HG03060 (cell line): Measurements from ENCODE around the gene PANK1.

Experiments used
- ATAC-seq: cut with Tn5 transposase; IDR thresholded peaks from one replicate; pipeline ENCODE4 v1.9.1; 2021; ENCODE audit warnings: low read depth, moderate number of reproducible peaks; ENCODE audit not compliant: unreplicated experiment

PANK1 gene

DNA sequence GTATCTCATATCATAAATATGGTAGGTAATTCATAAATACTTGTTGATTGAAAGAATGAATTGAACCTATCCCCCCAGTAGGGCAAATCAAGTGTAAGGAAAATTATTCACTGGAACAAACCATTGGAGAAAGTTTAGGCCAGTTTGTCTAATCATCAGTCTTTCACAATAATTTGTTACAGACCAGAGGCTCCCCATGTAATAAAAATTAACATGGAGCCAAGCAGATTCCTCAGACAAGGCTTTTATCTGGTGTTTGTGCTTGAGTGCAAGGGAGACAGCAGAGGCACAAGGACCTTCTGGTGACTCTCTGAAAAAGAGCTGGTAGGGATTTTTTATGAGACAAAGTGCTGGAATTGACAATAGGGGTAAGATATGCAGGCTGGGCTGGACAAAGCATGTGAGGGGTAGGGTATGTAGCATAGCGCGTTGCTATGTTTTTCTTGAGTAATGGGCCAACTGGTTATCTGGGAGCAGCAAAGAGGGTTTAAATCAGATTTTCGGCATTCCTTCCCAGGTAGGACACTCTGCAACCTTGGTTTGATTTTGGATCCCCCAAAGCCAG is 7.8 kb upstream of the PANK1 start:
- ATAC-seq, result no peak

DNA sequence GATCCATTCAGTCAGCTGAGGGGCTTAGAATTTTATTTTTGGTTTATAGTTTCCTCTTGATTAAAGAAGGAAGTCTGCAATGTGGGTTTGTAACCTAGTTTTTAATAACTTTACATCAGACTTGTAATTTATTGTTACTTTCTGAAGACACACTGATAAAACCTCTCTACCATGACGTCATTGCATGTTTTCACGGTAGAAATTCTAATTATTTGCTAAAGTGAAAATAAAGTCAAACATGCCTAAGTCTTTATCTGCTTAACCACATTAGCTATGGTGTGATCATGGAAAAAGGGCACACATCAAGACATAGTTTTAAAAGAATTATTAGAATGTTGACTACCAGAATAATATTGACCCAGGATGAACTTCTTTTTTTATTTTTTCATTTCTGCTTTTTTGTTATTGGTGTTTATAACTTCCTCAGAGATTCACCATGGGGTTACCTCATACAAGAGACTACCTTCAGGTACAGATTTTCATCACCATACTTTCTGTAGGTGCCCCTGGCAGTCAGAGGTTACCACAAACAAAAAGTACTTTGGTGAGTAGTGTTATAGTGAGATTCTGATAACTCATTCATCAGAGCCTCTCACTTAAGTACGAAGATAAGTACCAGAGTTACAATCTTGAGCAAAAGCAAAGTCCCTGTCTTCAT is 7.0 kb upstream of the PANK1 start:
- ATAC-seq, result no peak

DNA sequence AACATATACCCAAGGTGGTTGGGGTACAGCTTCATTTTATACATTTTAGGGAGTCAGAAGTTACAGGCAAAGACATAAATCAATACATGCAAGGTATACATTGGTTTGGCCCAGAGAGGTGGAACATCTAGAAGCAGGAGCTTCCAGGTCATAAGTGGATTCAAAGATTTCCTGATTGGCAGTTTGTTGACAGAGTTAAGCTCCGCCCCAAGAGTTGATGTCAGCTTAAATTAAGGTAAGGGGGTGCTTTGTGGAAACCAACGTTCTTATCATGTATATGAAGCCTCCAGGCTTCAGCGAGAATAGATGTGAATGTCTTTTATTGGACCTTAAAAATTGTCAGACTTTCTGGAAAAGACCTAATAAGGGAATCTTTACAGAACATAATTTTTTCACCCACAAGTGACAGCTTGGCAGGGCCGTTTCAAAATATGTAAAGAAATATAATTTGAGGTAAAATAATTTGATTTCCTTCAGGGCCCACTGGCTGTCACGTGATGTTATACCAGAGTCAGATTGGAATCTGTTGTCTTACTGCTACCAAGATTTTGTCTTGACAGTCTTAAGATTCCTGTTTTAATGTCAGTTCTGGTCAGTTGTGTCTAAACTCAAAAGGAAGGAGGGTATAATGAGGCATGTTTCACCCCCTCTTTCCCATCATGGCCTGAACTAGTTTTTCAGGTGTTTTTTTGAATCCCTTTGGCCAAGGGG is 6.3 kb upstream of the PANK1 start:
- no peak for ATAC-seq

DNA sequence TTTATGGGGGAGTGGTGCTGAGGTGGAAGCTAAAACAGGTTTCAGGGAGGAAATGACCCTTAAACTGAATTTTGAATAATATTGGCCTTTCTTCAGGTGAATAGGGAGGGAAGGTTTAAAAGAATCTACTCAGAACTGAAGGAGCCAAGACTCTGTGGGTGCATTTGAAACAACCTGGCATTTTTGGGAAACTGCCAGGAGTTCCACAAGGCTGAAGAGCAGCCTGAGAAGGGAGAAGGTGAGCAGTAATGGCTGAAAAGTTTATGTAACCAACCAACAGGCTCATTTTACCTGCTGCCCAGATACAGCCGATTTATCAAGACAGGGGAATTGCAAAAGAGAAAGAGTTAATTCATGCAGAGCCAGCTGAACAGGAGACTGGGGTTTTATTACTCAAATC is 4.0 kb upstream of the PANK1 start:
- no peak for ATAC-seq

DNA sequence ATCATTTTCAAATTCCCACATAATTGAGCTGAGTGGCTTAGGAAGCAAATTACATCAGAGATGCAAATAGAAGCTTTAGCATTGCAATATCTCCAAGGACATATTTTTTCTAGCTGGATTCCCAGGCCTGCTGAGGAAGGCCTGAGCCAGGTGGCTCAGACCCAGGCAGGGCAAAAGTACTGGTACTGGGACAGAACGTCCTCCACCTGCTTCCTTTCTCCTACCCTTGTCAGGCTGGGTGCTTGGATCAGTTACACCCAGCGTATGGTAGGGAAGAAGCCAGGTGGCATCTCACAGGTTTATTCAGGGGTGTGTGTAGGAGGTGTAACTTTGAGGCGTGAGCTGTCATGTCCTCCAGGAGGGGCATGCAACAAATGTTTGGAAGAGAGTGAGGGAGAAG is 3.0 kb upstream of the PANK1 start:
- ATAC-seq, result no peak

DNA sequence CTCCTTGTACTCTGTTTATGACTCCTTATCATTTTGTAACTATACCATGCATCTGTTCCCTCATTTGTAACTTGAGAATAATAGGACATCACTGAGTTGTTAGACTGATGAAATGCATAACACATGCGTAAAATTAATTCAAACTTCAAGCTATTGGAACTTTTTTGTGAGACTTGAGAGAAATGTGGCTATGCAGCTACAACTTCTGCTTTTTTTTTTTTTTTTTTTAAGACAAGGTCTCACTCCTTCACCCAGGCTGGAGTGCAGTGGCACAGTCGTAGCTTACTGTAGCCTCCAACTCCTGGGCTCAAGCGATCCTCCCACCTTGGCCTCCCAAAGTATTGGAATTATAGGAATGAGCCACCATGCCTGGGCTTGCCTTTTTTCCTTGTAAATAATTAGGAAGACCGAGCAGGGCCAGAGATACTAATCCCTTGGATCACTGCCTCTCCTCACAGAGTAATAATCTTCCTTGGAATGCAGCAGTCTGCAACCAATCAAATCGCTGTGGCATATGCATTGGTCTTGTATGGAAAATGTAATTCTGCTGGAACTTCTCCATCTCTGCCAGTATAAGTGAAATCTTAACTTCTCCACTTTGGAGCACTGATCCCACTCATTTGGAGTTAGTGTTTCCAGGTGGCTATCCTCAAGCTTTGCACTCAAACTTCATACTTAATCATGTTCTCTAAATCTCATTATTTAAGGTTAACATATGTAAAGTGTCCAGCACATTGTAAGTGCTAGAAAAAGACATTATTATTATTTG is 2.0 kb upstream of the PANK1 start:
- ATAC-seq, result no peak

DNA sequence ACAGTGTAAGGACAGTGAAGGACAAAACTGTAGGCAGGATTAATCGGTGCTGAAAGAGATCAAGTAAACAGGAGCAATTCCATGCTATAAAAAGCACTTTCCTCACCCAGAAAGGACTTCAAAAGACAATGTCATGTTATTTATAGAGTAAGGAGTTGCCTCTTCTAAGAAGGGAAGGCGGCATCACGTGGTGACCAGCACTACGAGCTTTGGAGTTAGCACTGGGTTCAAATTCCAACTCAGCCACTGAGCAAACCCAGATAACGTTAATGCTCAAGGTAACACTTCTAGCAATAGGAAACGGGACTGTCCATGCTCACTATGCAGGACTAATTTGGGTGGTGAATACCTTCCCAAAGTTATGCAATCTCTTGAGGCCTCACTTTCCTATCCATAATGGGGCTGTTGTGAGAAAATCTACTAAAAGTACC is 715 bp upstream of the PANK1 start:
- ATAC-seq, result no peak

DNA sequence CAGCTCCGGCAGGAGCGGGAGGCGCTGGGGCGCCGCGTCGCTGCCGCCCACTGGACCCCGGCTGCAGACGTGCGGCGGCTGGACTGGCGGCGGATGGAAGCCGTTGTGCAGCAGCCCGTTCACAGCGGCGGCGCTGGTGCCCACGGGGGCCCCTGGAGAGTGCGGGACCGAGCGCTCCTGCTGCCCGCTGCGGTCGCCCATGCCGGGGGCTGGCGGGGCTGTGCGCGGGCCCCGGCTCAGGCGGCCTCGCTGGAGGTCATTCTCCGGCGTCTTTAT is 413 bp downstream of the PANK1 start:
- ATAC-seq, result no peak

DNA sequence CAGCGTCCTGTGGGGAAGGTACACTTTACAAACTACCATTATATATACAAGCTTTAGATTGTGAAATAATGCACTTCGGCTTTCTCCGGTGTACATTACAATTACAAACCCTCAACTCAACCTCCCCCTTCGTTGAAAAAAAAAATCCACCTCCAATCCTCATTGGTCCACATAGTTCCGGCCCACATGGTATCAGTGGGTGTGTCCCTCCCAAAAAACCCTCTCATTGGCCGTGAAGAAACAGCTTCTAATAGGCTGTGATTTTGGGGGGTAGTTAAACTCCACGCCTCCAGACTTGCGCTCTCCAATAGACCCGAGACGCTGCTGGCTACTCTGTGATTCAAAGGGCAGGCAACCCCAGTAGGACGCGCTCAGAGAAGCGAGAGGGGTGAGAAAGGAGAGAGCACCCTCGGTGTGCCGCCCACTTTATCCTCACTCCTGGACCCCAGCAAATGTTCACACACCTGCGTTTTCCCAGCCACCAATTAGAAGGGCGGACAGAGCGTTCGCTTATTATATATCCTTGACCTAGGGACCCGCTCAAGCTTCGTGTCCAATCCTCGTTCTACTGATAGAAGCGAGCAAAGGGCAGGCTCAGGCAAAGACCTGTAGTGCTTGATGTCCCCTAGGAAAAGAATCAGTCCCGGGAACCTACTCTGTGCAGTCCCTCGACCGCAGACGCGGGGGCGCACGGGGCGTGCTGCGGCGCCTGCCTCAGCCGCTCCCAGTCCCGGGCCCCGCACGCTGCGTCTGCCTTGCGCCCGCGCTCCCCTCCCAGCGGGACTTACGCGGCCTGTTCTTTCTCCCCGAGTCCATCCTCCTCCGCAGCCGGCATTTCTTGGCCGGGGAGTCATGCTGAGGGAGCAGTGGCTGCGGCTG is 991 bp downstream of the PANK1 start:
- peak; percentile 86 for ATAC-seq

DNA sequence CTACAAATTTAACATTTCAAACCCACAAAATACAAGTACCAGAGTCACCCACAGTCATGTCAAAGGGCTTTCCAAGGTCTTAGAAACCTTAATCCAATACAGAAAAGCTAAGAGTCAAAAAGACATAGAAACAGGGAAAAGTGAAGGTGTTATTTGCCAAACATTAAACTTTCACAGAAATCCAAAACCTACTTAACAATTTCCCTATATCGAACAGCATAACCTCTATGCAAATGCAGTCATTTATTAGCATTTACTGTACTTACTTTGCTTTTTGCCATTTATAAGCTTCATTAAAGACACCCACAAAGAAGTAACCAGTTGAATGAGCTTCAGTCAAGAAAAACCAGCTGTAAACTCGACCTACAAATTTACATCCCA is 1.6 kb downstream of the PANK1 start:
- no peak for ATAC-seq

DNA sequence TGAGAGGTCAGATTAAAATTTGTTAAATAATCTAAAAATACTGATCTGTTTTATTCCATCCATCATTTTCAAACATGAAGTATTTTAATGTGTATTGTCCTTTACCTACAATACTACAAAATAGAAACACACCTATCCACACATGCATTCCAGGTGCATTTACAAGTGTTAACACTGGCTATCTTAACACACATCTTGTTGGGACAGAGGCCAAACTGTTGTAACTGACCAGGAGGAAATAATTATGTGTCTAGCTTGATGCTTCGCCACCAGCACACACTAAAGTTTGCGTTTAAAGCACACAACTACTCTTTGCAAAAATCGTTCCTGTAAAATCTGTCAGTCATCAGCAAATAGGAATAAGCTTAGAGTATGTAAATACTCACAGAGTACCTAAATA is 2.8 kb downstream of the PANK1 start:
- ATAC-seq, result no peak

DNA sequence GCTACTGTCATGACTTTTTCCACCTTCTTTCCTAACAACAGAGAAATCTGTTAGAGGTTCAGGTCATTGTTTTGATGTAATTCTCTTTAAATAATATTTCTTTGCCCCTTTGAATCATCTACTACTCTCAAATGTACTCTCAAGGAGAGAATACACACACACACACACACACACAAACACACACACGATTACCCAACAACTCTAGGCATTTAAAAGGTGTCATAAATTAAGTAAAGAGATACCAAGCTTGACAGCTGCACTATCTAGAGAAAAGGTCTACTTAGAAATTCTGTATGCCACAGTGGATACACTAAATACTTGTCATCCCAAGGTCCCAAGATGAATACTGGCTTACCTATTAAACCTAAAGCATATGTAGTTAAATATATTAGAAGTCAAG is 4.8 kb downstream of the PANK1 start:
- ATAC-seq, result no peak

DNA sequence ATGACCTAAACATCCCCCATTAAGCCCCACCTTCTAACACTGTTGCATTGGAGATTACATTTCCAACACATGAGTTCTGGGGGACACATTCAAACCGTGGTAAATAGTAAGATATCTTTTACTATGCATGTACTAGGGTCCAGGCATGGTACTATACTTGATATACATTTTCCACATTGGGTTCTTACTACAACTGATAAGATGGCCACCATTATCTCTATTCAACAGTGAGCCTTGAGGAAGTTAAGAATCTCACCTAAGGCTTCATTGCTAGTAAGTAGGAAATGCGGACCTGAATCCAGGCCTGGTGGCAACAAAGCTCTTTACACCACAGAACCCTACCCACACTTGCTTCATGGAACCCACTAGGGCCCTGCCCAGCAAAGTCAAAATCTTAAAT is 5.7 kb downstream of the PANK1 start:
- no peak for ATAC-seq

DNA sequence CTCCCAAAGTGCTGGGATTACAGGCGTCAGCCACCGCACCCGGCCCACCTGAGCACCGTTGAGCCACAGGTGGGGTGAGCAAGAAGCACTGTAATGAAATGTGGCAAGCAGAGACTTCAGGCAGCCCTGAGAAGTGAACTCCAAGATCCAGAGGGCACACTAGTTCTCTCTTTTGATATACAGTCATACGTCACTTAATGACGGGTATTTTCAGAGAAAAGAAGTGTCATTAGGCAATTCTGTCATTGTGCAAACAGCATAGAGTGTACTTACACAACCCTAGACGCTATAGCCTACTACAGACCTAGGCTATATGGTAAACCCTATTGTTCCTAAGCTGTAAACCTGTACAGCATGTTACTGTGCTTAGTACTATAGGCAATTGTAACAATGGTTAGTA is 7.9 kb downstream of the PANK1 start:
- ATAC-seq, result no peak

DNA sequence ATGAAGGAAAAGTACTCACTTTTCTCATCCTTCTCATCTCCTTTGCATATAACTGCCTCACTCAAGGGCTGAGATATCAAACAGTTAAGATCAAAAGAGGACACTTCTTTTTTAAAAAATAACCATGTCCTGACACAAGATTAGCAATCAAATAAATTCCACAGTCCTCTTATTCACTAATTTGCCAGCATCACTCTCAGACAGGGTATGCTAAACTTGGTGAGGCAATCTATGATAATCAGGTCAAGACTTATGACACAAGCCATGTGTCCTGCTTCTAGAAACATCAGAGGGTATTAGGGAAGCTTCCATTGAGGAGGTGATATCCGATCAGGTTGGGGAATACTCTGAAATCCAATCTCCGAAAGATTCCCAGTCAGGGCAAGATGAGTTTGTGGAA is 10.4 kb downstream of the PANK1 start:
- ATAC-seq, result no peak

DNA sequence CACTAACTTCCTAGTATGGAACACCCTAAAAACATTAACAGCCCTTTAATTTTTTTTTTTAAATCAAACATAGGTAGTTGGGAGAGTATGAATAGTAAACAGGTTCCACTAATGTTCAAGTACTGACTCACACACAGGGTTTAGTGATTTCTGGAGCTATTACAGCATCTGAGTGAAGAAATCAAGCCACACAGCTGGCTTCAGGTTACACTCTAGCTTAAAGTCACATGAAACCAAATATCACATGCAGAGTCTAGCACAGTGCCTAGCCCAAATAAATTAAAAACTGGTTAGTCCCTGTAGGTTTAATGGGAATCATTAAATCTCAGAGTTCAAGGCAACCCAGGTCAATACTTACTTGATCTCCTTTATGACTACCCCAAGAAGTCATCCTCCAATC is 11.6 kb downstream of the PANK1 start:
- no peak for ATAC-seq

DNA sequence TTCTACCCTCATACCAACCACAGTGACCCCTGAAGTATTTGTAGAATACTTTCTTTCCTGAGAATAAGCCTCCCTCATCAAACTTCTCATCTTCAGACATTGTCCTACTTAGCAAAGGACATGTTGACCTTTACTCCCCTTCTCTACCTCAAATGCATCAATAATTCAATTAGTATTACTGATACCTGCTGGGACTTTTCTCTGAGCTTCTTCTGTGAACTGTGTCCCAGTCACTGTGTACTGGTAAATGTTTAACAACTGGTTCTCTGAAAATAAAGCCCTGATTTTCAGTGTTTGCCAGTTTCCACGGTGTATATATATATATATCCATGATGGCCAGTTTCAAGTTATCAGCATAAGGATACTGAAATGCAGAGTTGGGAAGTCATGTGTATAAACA is 12.2 kb downstream of the PANK1 start:
- ATAC-seq, result no peak

DNA sequence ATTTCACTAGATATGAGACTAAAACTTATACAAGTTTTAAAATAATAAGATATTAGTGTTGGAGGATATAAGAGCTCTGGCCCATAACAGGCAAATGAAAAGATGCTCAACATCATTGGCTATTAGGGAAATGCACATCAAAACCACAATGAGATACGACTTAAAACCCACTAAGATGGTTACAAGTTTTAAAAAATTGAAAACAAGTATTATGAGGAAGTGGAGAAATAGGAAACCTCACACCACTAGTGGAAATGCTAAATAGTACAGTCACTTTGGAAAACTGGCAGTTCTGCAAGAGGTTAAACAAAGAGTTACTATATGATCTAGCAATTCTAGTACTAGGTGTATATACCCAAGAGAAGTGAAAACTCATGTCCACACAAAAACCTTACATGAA is 17.2 kb downstream of the PANK1 start:
- ATAC-seq, result no peak

DNA sequence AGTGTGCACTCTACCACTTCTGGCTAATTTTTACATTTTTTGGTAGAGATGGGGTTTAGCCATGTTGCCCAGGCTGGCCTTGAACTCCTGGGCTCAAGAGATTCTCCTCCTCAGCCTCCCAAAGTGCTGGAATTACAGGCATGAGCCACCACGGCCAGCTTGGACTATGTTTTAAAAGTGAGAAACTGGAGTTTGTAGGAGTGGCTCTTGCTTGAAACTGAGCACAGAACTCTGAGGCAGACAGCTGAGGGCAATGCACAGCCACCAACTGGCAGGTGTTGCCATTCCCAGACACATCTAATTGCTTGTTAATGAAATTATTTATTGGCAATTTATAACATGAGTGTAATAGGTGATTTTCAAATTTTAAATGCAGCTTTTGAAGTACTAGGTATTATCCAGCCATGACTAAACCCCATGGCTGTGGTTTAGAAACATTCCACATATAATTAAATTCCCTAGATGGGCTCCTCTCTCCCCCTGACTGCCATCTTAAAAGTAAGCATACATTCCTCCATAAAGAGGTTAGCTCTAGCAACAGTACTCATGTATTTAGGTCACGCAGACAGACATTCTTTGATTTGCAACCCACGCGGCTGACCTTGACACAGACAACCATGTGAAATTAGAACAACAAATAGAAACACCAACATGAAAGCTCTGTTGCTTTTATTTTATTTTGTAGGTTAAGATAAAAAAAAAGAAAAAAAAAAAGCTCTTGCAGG is 19.8 kb downstream of the PANK1 start:
- no peak for ATAC-seq

DNA sequence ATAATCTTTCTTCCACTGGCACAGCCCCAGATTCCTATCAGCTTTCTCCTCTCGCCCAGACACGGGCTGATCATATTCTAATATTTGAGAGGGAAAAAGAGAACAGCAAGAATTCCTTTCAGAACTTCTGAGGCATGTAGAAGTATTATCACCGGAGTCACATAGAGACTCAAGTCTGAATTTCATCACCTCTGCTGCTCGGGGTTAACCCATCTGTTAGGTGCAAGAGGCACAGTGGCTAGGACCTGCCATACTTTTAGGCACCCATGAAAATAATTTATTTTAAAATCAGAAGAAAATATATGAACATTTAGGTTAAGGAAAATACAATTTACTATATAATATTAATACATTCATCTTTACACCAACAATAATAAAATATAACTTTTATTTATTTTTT is 21.0 kb downstream of the PANK1 start:
- no peak for ATAC-seq
